Heart right ventricle (tissue), 16 donors: ENCODE results near the gene TNF. TPM values are rescaled to one million over a fixed set of nuclear protein-coding genes. Genes with fewer than 3 reads are reported as not detected.
A peak's percentile ranks its signal among the peaks of the same experiment; 100 is the strongest.

Source experiments
- ATAC-seq, 8 donors: fragments of 200-7000 bp; cut with Tn5 transposase; one replicate each; pipeline ENCODE4 v1.9.1; 2020; ENCODE audit warnings: mild to moderate bottlenecking in 8 of 8, moderate library complexity in 8 of 8, moderate number of reproducible peaks in 1 of 8
- DNase-seq, 2 donors: peaks; one replicate each; pipeline ENCODE4 v3.0.0-alpha.2; 2020
- H3K27ac ChIP-seq, 10 donors: fragments of 200-600 bp; sonication (generic) in 2 of 10; one replicate each; pipeline versions ENCODE4 v1.5.0 to v1.8.0; 2020 to 2022; ENCODE audit warnings: mild to moderate bottlenecking in 3 of 10
- H3K27me3 ChIP-seq, 7 donors: fragments of 200-600 bp; one replicate each; pipeline ENCODE4 v1.8.0; 2021 to 2022; ENCODE audit warnings: mild to moderate bottlenecking in 2 of 7
- H3K36me3 ChIP-seq, 9 donors: fragments of 200-600 bp; sonication (generic) in 1 of 9; one replicate each; pipeline versions ENCODE4 v1.5.0 to v1.8.0; 2020 to 2022; ENCODE audit warnings: mild to moderate bottlenecking in 2 of 9
- H3K4me1 ChIP-seq, 9 donors: fragments of 200-600 bp; sonication (generic) in 1 of 9; one replicate each; pipeline versions ENCODE4 v1.5.0 to v1.8.0; 2020 to 2022; ENCODE audit warnings: mild to moderate bottlenecking in 4 of 9
- H3K4me3 ChIP-seq, 10 donors: fragments of 200-600 bp; sonication (generic) in 2 of 10; one replicate each; pipeline versions ENCODE4 v1.5.0 to v1.8.0; 2020 to 2022; ENCODE audit warnings: mild to moderate bottlenecking in 7 of 10, moderate library complexity in 2 of 10
- H3K9me3 ChIP-seq, 11 donors: fragments of 200-600 bp in 10 of 11; sonication (generic) in 2 of 11; one replicate each; pipeline versions ENCODE4 v1.5.0 to v1.8.0; 2013 to 2022; ENCODE audit warnings: mild to moderate bottlenecking in 2 of 11, control low read depth in 1 of 11, moderate library complexity in 1 of 11
- CTCF ChIP-seq, 9 donors: fragments of 200-600 bp; sonication (generic) in 2 of 9; IDR thresholded peaks; one replicate each; pipeline versions ENCODE4 v1.5.0 to v1.8.0; 2021 to 2022; ENCODE audit warnings: antibody characterized with exemption in 9 of 9, mild to moderate bottlenecking in 5 of 9, moderate library complexity in 1 of 9
- WGBS, 2 donors: extraction: QIAGEN DNeasy Blood & Tissue Kit; methylation state at CpG; one replicate each; pipeline ENCODE4 v1.1.7; 2013; ENCODE audit warnings: inconsistent platforms in 1 of 2; 5-methylcytosine and 5-hydroxymethylcytosine counted together
- intact Hi-C, 10 donors: fragments of 100-400 bp; cut with DNase I; formaldehyde crosslinking; loops; one replicate each; pipeline versions ENCODE4 v1.11.1 to v1.14.2; 2022
- polyA plus RNA-seq, 2 donors: library from polyadenylated mRNA; stranded (reverse); fragments of 200-250 nt; gene quantifications; one replicate each; pipeline ENCODE4 v1.2.3, GENCODE V29; 2013
- total RNA-seq, 10 donors: library from RNA; stranded (reverse); fragmentation: NEBNext Ultra II Directional in 3 of 10; extraction: Animal tissue kit (Norgen Biotek cat#: 25700) in 3 of 10; gene quantifications; one replicate each; pipeline versions ENCODE4 v1.2.1 to v1.2.4, GENCODE V29; 2021 to 2023
- donor health status: Arrhythmogenic right ventricular cardiomyopathy.
- donor health status: ischemic (EF 13 %, LVEDD 7.1; RV severe dilation, severe dysfunction).
- donor health status: healthy with polysubstance abuse.
- donor health status: DM: no; HTN: yes; CAD: no.
- donor health status: DM: no; HTN: no; CAD: no.
- donor health status: ischemic (EF 25% LVEDD 6.9; RV normal size, moderate dysfunction).
- donor health status: ischemic (EF 25% LVEDD 5.7; RV mildly dilated, moderate dysfunction).
- donor health status: healthy.
- donor health status: DM: yes; HTN: yes; CAD: no.
- donor health status: Ischemic cardiomyopathy.
- donor health status: ischemic (EF 35%, LVEDD 5.7; RV mildly dilated, moderate dysfunction).
- donor health status: nonischemic (EF 11% LVEDD 7.7; RV severe dilation, severe dysfunction).
- donor health status: DM: yes; HTN: yes; CAD: no.
- donor health status: PGD.
- donor health status: ischemic (EF 29% LVEDD 5.4; RV normal size, mild dysfunction).
- donor health status: nonischemic (EF 23%, LVEDD 6.1; RV moderate dilation, normal function).

The TNF gene
- total and polyA plus RNA-seq, 12 donors, result 0.16 to 3.0 (median 0.60) TPM; not detected in 1

- Histone ChIP-seq H3K27ac (no peak overlapping the region), H3K9me3 (no peaks in the 10 kb centered on the region), H3K4me3 (no peak overlapping the region), H3K4me1 (peaks cover 0 to 7% (median 0%) of the 10 kb centered on the region in 9 donors), H3K27me3 (no peaks in the 10 kb centered on the region), H3K36me3 (no peaks in the 10 kb centered on the region)
- no peak for DNase-seq
- intact Hi-C loops, result no loop called here
- 67 to 73% methylated on average over 4 of the region's 4 CpGs for WGBS, 2 donors
- ATAC-seq, result peak in 1 of 8 donors; percentile 22
- no peak for TF ChIP-seq CTCF (IDR thresholded peaks at IDR 0.05)
These were observed 35.6 kb downstream of the TNF start for GRCh38 chr6:31610968-31611367.

- ATAC-seq, result peak in 2 of 8 donors; percentile 42 to 52
- Histone ChIP-seq H3K4me3 (peak overlapping the region in 1 of 10 donors; percentile 49), H3K36me3 (no peaks in the 10 kb centered on the region), H3K27me3 (no peaks in the 10 kb centered on the region), H3K4me1 (peaks cover 0 to 7% (median under 1%) of the 10 kb centered on the region in 9 donors), H3K27ac (peak overlapping the region in 1 of 10 donors; percentile 86), H3K9me3 (no peaks in the 10 kb centered on the region)
- intact Hi-C loops, result no loop called here
- no peak for DNase-seq
- 78 to 81% methylated on average over 8 of the region's 8 CpGs for WGBS, 2 donors
- TF ChIP-seq CTCF (IDR thresholded peaks at IDR 0.05), result no peak
These were observed 38.8 kb downstream of the TNF start for GRCh38 chr6:31614075-31614619.

GRCh38 chr6:31614684-31615578 lies 39.6 kb downstream of the TNF start, which contains the start of gene AIF1:
Gene AIF1, plus strand, starts transcription at chr6:31615234. Its CDS starts 96 bp downstream, at chr6:31615330.
- Histone ChIP-seq H3K4me3 (peak within 1 kb of the TSS in 6 of 10 donors; percentile 19 to 49 (median 28)), H3K9me3 (no peaks in the 10 kb centered on the region), H3K36me3 (no peaks in the 10 kb centered on the region), H3K4me1 (peaks cover 0 to 13% (median 5%) of the 10 kb centered on the region in 9 donors), H3K27ac (peak within 1 kb of the TSS in 5 of 10 donors; percentile 26 to 86 (median 37)), H3K27me3 (no peaks in the 10 kb centered on the region)
- peak in 2 of 8 donors; percentile 26 to 31 for ATAC-seq
- intact Hi-C loops, result loop anchor here in 2 of 10 donors (5.0 kb wide), 1 partner anchor 68 kb away; the partner anchor contains the start of genes ATP6V1G2 (in 2 of the 2) and NFKBIL1 (in 2 of the 2)
- no peak for TF ChIP-seq CTCF (IDR thresholded peaks at IDR 0.05)
- no peak for DNase-seq
- 62 to 74% methylated on average over 6 of the region's 6 CpGs for WGBS, 2 donors

- 64 to 72% methylated on average over 7 of the region's 7 CpGs for WGBS, 2 donors
- Histone ChIP-seq H3K4me1 (peaks cover 0 to 13% (median 5%) of the 10 kb centered on the region in 9 donors), H3K9me3 (no peaks in the 10 kb centered on the region), H3K4me3 (peak overlapping the region in 6 of 10 donors; percentile 19 to 49 (median 28)), H3K36me3 (no peaks in the 10 kb centered on the region), H3K27me3 (no peaks in the 10 kb centered on the region), H3K27ac (peak overlapping the region in 5 of 10 donors; percentile 26 to 86 (median 37))
- intact Hi-C loops, result loop anchor here in 2 of 10 donors (5.0 kb wide), 1 partner anchor 68 kb away; the partner anchor contains the start of genes ATP6V1G2 (in 2 of the 2) and NFKBIL1 (in 2 of the 2)
- no peak for DNase-seq
- no peak for TF ChIP-seq CTCF (IDR thresholded peaks at IDR 0.05)
- no peak for ATAC-seq
These were observed 40.4 kb downstream of the TNF start for GRCh38 chr6:31615748-31616147.
